ENCODE results near the gene CNNM4. TPM values are rescaled to one million over a fixed set of nuclear protein-coding genes. Genes with fewer than 3 reads are reported as not detected.

CNNM4 gene
- polyA plus RNA-seq, 3 donors from 2014 or later, result 1.2 to 3.9 (median 2.6) TPM

GRCh38 chr2:96859681-96860064, 99.0 kb downstream of the CNNM4 start:
- Mint-ChIP-seq H3K36me3 (peaks cover 4 to 22% (median 9%) of the 10 kb centered on the region in 3 donors), H3K4me1 (peaks cover 42 to 48% of the 10 kb centered on the region in 2 donors), H3K27ac (peak overlapping the region; percentile 39 to 90 (median 74)), H3K4me3 (peak overlapping the region in 4 of 5 donors; percentile 85 to 90 (median 90)), H3K27me3 (ENCODE audit: low read depth in 3 of 3) (peaks cover 2 to 11% (median 5%) of the 10 kb centered on the region in 3 donors), H3K9me3 (no peaks in the 10 kb centered on the region)
- no peak for DNase-seq

DNA sequence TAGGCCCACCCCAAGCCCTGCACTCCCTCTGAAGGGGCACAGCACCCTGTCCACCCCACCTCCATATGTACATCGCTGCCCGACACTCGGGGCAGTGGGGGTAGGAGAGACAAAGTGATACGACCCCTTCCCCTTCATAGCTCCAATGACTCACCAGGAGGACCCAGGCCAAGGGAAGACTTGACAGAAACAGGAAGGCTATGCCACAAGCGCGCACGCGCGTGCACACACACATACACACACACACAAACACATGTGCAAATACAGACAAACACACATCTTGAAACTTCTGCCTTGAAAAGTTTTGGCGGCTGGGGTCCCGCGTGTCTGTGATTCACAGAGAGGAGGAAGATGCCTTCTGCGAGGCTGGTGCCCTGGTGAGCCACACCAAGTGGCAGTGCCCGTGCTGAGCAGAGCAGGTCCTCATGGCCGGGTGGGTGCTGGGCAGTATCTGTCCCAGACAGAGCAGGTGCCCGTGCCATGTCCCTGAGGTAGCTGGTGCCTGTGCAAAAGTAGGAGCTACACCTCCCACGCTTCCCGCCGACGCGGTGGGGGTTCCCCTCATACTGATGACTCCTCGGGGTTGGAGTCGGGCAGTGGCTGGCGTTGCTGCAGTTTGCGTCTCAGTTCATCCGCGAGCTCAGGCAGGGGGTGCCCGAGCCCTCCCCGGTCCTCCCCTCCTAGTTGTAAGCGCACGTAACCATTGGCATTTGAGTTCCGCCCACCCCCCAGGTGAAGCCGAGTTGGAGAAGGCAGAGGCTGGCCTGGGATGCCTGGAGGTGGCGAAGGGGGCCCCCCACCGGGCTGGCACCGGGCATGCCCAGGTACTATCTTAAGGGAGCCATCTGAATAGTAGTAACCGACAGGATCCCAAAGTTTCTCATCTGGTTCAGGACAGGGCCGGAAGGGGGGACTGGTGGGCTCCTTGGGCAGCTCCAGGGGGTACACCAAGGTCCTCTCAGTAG, 99.6 kb downstream of the CNNM4 start:
- peaks cover 40 to 42% of the 10 kb centered on the region in 2 donors for H3K4me1 Mint-ChIP-seq
- H3K4me3 Mint-ChIP-seq, result no peak overlapping the region
- DNase-seq, result no peak
- peaks cover 4 to 22% (median 9%) of the 10 kb centered on the region in 3 donors for H3K36me3 Mint-ChIP-seq
- H3K9me3 Mint-ChIP-seq, result no peaks in the 10 kb centered on the region
- peaks cover 2 to 11% (median 5%) of the 10 kb centered on the region in 3 donors for H3K27me3 Mint-ChIP-seq (ENCODE audit: low read depth in 3 of 3)
- H3K27ac Mint-ChIP-seq, result peak overlapping the region in 5 of 6 donors; percentile 39 to 90 (median 48)

DNA sequence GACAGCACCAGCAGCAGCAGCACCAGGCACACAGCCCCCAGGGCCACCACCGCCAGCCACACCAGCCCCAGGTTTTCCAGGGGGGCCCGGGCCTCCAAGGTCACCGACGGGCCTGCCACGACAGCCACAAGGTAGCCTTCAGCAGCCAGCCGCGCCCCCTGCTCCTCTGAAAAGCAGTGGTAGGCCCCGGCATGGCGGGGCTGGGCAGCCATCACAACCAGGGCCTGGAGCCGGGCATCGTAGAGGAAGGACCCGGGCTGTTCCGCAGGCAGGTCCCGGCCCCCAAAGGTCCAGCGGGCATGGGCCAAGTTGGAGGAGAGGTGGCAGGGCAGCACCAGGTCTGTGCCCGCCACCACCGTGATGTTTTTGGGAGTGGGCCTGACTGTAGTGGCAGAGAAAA, 100.4 kb downstream of the CNNM4 start:
- Mint-ChIP-seq H3K4me3 (no peak overlapping the region), H3K27ac (no peak overlapping the region), H3K27me3 (ENCODE audit: low read depth in 3 of 3) (peaks cover 2 to 11% (median 5%) of the 10 kb centered on the region in 3 donors), H3K9me3 (no peaks in the 10 kb centered on the region), H3K4me1 (peaks cover 45 to 46% of the 10 kb centered on the region in 2 donors), H3K36me3 (peaks cover 4 to 22% (median 9%) of the 10 kb centered on the region in 3 donors)
- DNase-seq, result no peak

Other genes with a start within 250 kb of the CNNM4 start
- 100 to 1,000 TPM in 1 of 3 donors, 10 to 100 TPM in 2; 77.1 to 204 (median 82.7) TPM for gene ARID5A, start 224.2 kb upstream of the CNNM4 start, polyA plus RNA-seq
- gene KANSL3, start 122.6 kb upstream of the CNNM4 start, polyA plus RNA-seq, result 10 to 100 TPM in 1 of 3 donors, 1 to 10 TPM in 2; 8.2 to 22.2 (median 9.9) TPM
- not detected for gene FER1L5, start 118.1 kb upstream of the CNNM4 start, polyA plus RNA-seq
- 10 to 100 TPM; 15.8 to 39.3 (median 23.5) TPM for gene LMAN2L, start 20.8 kb upstream of the CNNM4 start, polyA plus RNA-seq
- 10 to 100 TPM in 1 of 3 donors, 1 to 10 TPM in 2; 5.5 to 11.0 (median 9.9) TPM for gene CNNM3, start 55.4 kb downstream of the CNNM4 start, polyA plus RNA-seq
- 1 to 10 TPM in 1 of 3 donors, not detected in 2; 1.3 TPM for gene ANKRD23, start 83.1 kb downstream of the CNNM4 start, polyA plus RNA-seq
- 10 to 100 TPM; 27.0 to 68.3 (median 41.2) TPM for gene ANKRD39, start 97.1 kb downstream of the CNNM4 start, polyA plus RNA-seq
- 10 to 100 TPM in 1 of 3 donors, 1 to 10 TPM in 2; 3.1 to 11.5 (median 4.8) TPM for gene SEMA4C, start 109.2 kb downstream of the CNNM4 start, polyA plus RNA-seq
- gene FAM178B, start 225.7 kb downstream of the CNNM4 start, polyA plus RNA-seq, result 1 to 10 TPM in 1 of 3 donors, under 1 TPM in 2; 0.42 to 1.5 (median 0.99) TPM

Measured in immature natural killer cell (primary cell).